ENCODE data around the gene CDKAL1. TPM values are rescaled to one million over a fixed set of nuclear protein-coding genes. Genes with fewer than 3 reads are reported as not detected.

The CDKAL1 gene
- total and polyA plus RNA-seq, 2 of the 8 experiments (the other 6 are each of a cell fraction or from before 2014, with no cell fraction given): 8.4 to 24.6 TPM

DNA sequence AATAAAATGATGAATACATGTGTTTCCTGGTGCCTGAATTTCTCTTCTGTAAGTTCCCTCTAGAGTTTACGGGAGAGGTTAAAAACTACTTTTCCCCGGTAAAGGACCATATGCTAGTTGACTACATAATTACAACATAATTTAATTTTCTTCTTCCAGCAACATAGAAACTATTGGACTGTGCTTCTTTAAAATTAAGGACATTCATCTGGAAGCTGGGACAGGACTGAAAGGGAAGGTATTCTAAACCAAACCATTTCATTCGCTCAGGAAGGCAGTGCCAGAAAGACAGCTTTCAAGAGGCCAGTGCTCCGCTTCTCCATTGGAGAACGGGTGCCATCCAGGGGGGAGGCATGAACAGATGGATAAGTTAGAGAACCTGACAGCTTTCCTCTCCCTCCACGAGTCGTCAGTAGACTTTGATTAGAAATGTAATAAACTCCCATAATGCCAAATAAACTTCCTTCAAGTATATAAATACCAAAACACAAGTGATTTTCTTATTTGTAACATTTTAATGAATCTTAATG is 601.3 kb downstream of the CDKAL1 start:
- Histone ChIP-seq H4K20me1 (replicated peaks in 1 of 2; ENCODE audit: control insufficient read depth in 1 of 2, insufficient read depth in 2 of 2, low read length in 2 of 2) (no peaks in the 10 kb centered on the region), H2AFZ (ENCODE audit: low read length) (no peak overlapping the region), H3K4ac (replicated peaks; ENCODE audit: insufficient read length, low read depth, low read length) (no peak overlapping the region), H2BK15ac (ENCODE audit: low read length) (no peak overlapping the region), H3K4me3 (ENCODE audit: extremely low read depth in 1 of 4, insufficient read depth in 2 of 4, low read depth in 3 of 4, low read length in 4 of 4) (no peak overlapping the region), H2AK5ac (ENCODE audit: low read depth, low read length) (no peak overlapping the region), H3K4me1 (replicated peaks in 1 of 4; ENCODE audit: control insufficient read depth in 3 of 4, insufficient read depth in 4 of 4, low read length in 3 of 4) (peaks cover 0 to 14% (median 8%) of the 10 kb centered on the region in 4 experiments; a peak in 4 of 7 replicates), H3K14ac (ENCODE audit: insufficient read length) (no peak overlapping the region), H3K9me3 (ENCODE audit: insufficient read depth in 2 of 2, low read depth in 1 of 2, low read length in 1 of 2) (no peaks in the 10 kb centered on the region), H3K27ac (ENCODE audit: low read depth, low read length) (no peak overlapping the region), H4K91ac (replicated peaks; ENCODE audit: insufficient read length, low read length) (no peak overlapping the region), H3K9ac (replicated peaks in 1 of 4; ENCODE audit: extremely low read depth in 1 of 4, low read depth in 3 of 4, low read length in 3 of 4) (no peak overlapping the region), H4K5ac (ENCODE audit: insufficient read length, low read depth, low read length) (no peak overlapping the region), H2BK20ac (ENCODE audit: low read length) (no peak overlapping the region), H2BK12ac (ENCODE audit: low read depth, low read length) (no peak overlapping the region), H3K79me2 (ENCODE audit: control insufficient read depth in 1 of 2, insufficient read depth in 2 of 2, low read length in 2 of 2) (no peaks in the 10 kb centered on the region), H4K8ac (ENCODE audit: extremely low read depth, insufficient read depth, low read length) (no peak overlapping the region), H2BK5ac (ENCODE audit: low read depth, low read length) (no peak overlapping the region), H3K27me3 (replicated peaks in 1 of 4; ENCODE audit: control insufficient read depth in 3 of 4, extremely low read depth in 1 of 4, insufficient read depth in 3 of 4, low read length in 3 of 4) (no peaks in the 10 kb centered on the region), H3K23me2 (ENCODE audit: low read depth, low read length) (no peaks in the 10 kb centered on the region), H3K18ac (ENCODE audit: extremely low read depth, low read length) (no peak overlapping the region), H2BK120ac (replicated peaks; ENCODE audit: low read depth, low read length) (no peak overlapping the region), H3K56ac (replicated peaks; ENCODE audit: insufficient read length, low read depth, low read length) (no peak overlapping the region), H3K36me3 (ENCODE audit: control insufficient read depth in 2 of 4, insufficient read depth in 4 of 4, low read length in 3 of 4) (no peaks in the 10 kb centered on the region), H3K4me2 (ENCODE audit: insufficient read depth in 1 of 2, low read depth in 2 of 2, low read length in 2 of 2) (no peak overlapping the region), H3K79me1 (ENCODE audit: low read depth, low read length) (no peaks in the 10 kb centered on the region), H3K23ac (ENCODE audit: insufficient read length) (no peak overlapping the region)
- FAIRE-seq (no peak), DNase-seq (ENCODE audit: low read depth in 1 of 2, low spot score in 2 of 2) (no peak)
- WGBS, 2 experiments (ENCODE audit: extremely low coverage in 1 of 2, insufficient coverage in 1 of 2, insufficient read length in 1 of 2, insufficient replicate concordance in 2 of 2, low coverage in 1 of 2, low lambda C conversion rate in 2 of 2, missing lambda C conversion rate in 1 of 2): 88% methylated on average over 7 of the region's 7 CpGs; no CpG with 5 or more reads in 1 of the 2 experiments
- ChIA-PET CTCF (ENCODE audit: partially characterized antibody) (no interaction called here), POLR2A (ENCODE audit: partially characterized antibody) (no interaction called here)
- TF ChIP-seq CBX5 (IDR thresholded peaks at IDR 0.05; ENCODE audit: low read depth, low read length): no peak
- TF ChIP-seq, protein P1, sequence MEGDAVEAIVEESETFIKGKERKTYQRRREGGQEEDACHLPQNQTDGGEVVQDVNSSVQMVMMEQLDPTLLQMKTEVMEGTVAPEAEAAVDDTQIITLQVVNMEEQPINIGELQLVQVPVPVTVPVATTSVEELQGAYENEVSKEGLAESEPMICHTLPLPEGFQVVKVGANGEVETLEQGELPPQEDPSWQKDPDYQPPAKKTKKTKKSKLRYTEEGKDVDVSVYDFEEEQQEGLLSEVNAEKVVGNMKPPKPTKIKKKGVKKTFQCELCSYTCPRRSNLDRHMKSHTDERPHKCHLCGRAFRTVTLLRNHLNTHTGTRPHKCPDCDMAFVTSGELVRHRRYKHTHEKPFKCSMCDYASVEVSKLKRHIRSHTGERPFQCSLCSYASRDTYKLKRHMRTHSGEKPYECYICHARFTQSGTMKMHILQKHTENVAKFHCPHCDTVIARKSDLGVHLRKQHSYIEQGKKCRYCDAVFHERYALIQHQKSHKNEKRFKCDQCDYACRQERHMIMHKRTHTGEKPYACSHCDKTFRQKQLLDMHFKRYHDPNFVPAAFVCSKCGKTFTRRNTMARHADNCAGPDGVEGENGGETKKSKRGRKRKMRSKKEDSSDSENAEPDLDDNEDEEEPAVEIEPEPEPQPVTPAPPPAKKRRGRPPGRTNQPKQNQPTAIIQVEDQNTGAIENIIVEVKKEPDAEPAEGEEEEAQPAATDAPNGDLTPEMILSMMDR (IDR thresholded peaks at IDR 0.05; ENCODE audit: control extremely low read depth in 1 of 3, insufficient read depth in 1 of 3, low read depth in 1 of 3, low read length in 3 of 3): no peak
- no peak for TF ChIP-seq RFX5 (IDR thresholded peaks at IDR 0.05; ENCODE audit: borderline replicate concordance, low read depth, low read length)
- TF ChIP-seq, protein P2, sequence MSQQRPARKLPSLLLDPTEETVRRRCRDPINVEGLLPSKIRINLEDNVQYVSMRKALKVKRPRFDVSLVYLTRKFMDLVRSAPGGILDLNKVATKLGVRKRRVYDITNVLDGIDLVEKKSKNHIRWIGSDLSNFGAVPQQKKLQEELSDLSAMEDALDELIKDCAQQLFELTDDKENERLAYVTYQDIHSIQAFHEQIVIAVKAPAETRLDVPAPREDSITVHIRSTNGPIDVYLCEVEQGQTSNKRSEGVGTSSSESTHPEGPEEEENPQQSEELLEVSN (IDR thresholded peaks at IDR 0.05): no peak
- TF ChIP-seq GTF2F1 (IDR thresholded peaks at IDR 0.05; ENCODE audit: borderline replicate concordance, low read depth, low read length): no peak
- TF ChIP-seq POLR2AphosphoS5 (IDR thresholded peaks at IDR 0.05; ENCODE audit: low read depth, low read length): no peak
- TF ChIP-seq, protein P3, sequence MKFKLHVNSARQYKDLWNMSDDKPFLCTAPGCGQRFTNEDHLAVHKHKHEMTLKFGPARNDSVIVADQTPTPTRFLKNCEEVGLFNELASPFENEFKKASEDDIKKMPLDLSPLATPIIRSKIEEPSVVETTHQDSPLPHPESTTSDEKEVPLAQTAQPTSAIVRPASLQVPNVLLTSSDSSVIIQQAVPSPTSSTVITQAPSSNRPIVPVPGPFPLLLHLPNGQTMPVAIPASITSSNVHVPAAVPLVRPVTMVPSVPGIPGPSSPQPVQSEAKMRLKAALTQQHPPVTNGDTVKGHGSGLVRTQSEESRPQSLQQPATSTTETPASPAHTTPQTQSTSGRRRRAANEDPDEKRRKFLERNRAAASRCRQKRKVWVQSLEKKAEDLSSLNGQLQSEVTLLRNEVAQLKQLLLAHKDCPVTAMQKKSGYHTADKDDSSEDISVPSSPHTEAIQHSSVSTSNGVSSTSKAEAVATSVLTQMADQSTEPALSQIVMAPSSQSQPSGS (IDR thresholded peaks at IDR 0.05; ENCODE audit: low read length): no peak

Data from H1 (cell line).